Osteoblast (primary cell): ENCODE measurements around the gene IBA57. TPM values are rescaled to one million over a fixed set of nuclear protein-coding genes. Genes with fewer than 3 reads are reported as not detected.

Source experiments
- DNase-seq: peaks from one replicate; pipeline ENCODE4 v3.0.0; 2011; ENCODE audit warnings: low spot score, mixed read lengths; ENCODE audit not compliant: insufficient read length; ENCODE audit errors: missing footprints
- H2AFZ ChIP-seq: 2 replicates; pipeline ENCODE4 v1.6.0; 2011; ENCODE audit warnings: mild to moderate bottlenecking, low read length
- H3K27ac ChIP-seq: 2 replicates; pipeline ENCODE4 v1.5.1; 2011; ENCODE audit warnings: mild to moderate bottlenecking, low read depth, low read length, moderate library complexity
- H3K27me3 ChIP-seq: 2 replicates; pipeline ENCODE4 v1.6.0; 2012; ENCODE audit warnings: mild to moderate bottlenecking, control low read depth, inconsistent platforms, low read length, moderate library complexity; ENCODE audit not compliant: insufficient read depth
- H3K36me3 ChIP-seq: 2 replicates; pipeline ENCODE4 v1.5.1; 2011; ENCODE audit warnings: mild to moderate bottlenecking, low read length, control low read depth, moderate library complexity; ENCODE audit not compliant: insufficient read depth
- H3K4me1 ChIP-seq: 2 replicates; pipeline ENCODE4 v1.5.1; 2011; ENCODE audit warnings: mild to moderate bottlenecking, low read length, control low read depth, moderate library complexity; ENCODE audit not compliant: insufficient read depth
- H3K4me2 ChIP-seq: 2 replicates; pipeline ENCODE4 v1.6.0; 2011; ENCODE audit warnings: mild to moderate bottlenecking, low read length; ENCODE audit not compliant: insufficient read depth
- H3K4me3 ChIP-seq: fragments of 200-600 bp; sonication (generic); 3 replicates; pipeline ENCODE4 v1.5.1; 2012; ENCODE audit warnings: mild to moderate bottlenecking, low read length, inconsistent platforms; ENCODE audit not compliant: insufficient read depth
- H3K79me2 ChIP-seq: 2 replicates; pipeline ENCODE4 v1.6.0; 2012; ENCODE audit warnings: mild to moderate bottlenecking, low read length, control low read depth, inconsistent platforms; ENCODE audit not compliant: insufficient read depth
- H3K9me3 ChIP-seq: 2 replicates; pipeline ENCODE4 v1.5.1; 2011; ENCODE audit warnings: low read depth, low read length, control low read depth
- H4K20me1 ChIP-seq: 2 replicates; pipeline ENCODE4 v1.6.0; 2012; ENCODE audit warnings: mild to moderate bottlenecking, low read length, control low read depth; ENCODE audit not compliant: insufficient read depth
- CTCF ChIP-seq: IDR thresholded peaks from 2 replicates; pipeline ENCODE4 v1.5.1; 2011; ENCODE audit warnings: mild to moderate bottlenecking, low read depth, low read length, moderate library complexity; ENCODE audit errors: extremely low read depth
- total RNA-seq: library from RNA; depleted of rRNA; stranded (reverse); fragments of >200 nt; gene quantifications from 2 replicates; pipeline ENCODE4 v1.2.3, GENCODE V29; 2012

IBA57 gene
- total RNA-seq, 1 donor = 4.7 TPM

- TF ChIP-seq CTCF = no peak
- DNase-seq = no peak
- Histone ChIP-seq H3K36me3 (no peaks in the 10 kb centered on the region), H4K20me1 (no peaks in the 10 kb centered on the region), H2AFZ (no peak overlapping the region), H3K4me2 (no peak overlapping the region), H3K27me3 (peaks cover 9% of the 10 kb centered on the region), H3K27ac (no peak overlapping the region), H3K79me2 (no peaks in the 10 kb centered on the region), H3K4me1 (no peaks in the 10 kb centered on the region), H3K9me3 (no peaks in the 10 kb centered on the region), H3K4me3 (no peak overlapping the region)
Observed at GRCh38 chr1:228204958-228205357, 39.4 kb downstream of the IBA57 start.

GRCh38 chr1:228205526-228206436, 40.2 kb downstream of the IBA57 start:
- Histone ChIP-seq H3K27me3 (peaks cover 9% of the 10 kb centered on the region), H3K27ac (no peak overlapping the region), H3K9me3 (no peaks in the 10 kb centered on the region), H3K4me1 (no peaks in the 10 kb centered on the region), H3K4me2 (no peak overlapping the region), H4K20me1 (no peaks in the 10 kb centered on the region), H3K36me3 (no peaks in the 10 kb centered on the region), H2AFZ (no peak overlapping the region), H3K4me3 (no peak overlapping the region), H3K79me2 (no peaks in the 10 kb centered on the region)
- no peak for TF ChIP-seq CTCF
- DNase-seq = peak; percentile 80

- H2AFZ ChIP-seq = no peak overlapping the region
- no peak overlapping the region for H3K4me2 ChIP-seq
- no peak overlapping the region for H3K27ac ChIP-seq
- TF ChIP-seq CTCF = no peak
- H3K4me3 ChIP-seq = no peak overlapping the region
- peaks cover 9% of the 10 kb centered on the region for H3K27me3 ChIP-seq
- DNase-seq = peak; percentile 91
- H3K36me3 ChIP-seq = no peaks in the 10 kb centered on the region
- H3K4me1 ChIP-seq = no peaks in the 10 kb centered on the region
- H3K9me3 ChIP-seq = no peaks in the 10 kb centered on the region
- H3K79me2 ChIP-seq = no peaks in the 10 kb centered on the region
- H4K20me1 ChIP-seq = no peaks in the 10 kb centered on the region
Observed at GRCh38 chr1:228206582-228207351, 41.2 kb downstream of the IBA57 start.

GRCh38 chr1:228207381-228207810, 41.8 kb downstream of the IBA57 start:
- Histone ChIP-seq H2AFZ (no peak overlapping the region), H3K36me3 (no peaks in the 10 kb centered on the region), H3K79me2 (no peaks in the 10 kb centered on the region), H4K20me1 (no peaks in the 10 kb centered on the region), H3K4me3 (no peak overlapping the region), H3K4me1 (no peaks in the 10 kb centered on the region), H3K4me2 (no peak overlapping the region), H3K9me3 (no peaks in the 10 kb centered on the region), H3K27ac (no peak overlapping the region), H3K27me3 (peaks cover 10% of the 10 kb centered on the region)
- no peak for TF ChIP-seq CTCF
- peak; percentile 68 for DNase-seq
